Stimulated activated CD8-positive, alpha-beta memory T cell treated with anti-CD3 and anti-CD28 coated beads, Interleukin-4, amount 100 ng/mL, for 1 hour (primary cell): ENCODE data around the gene ARID4B.
A peak's percentile ranks its signal among the peaks of the same experiment; 100 is the strongest.
"Not testable (repeated sequence)": the region's sequence is repeated elsewhere in the genome, so short reads cannot be mapped to it uniquely, and the experiment has no call there.

Source experiments
- DNase-seq, 2 donors: peaks; one replicate each; pipeline ENCODE4 v3.0.0-alpha.2; 2020; ENCODE audit warnings: low read depth in 2 of 2, low spot score in 1 of 2

ARID4B gene

GRCh38 chr1:235238558-235238957 lies 89.4 kb downstream of the ARID4B start:
- DNase-seq = no peak

GRCh38 chr1:235236128-235236527 lies 91.9 kb downstream of the ARID4B start:
- DNase-seq = no peak

- no peak for DNase-seq
Observed at GRCh38 chr1:235229868-235230267, 98.1 kb downstream of the ARID4B start.

- no peak for DNase-seq
Observed at GRCh38 chr1:235227414-235227813, 100.6 kb downstream of the ARID4B start.

- no peak for DNase-seq
Observed at GRCh38 chr1:235226933-235227332, 101.0 kb downstream of the ARID4B start.

- no peak for DNase-seq
Observed at GRCh38 chr1:235225299-235225698, 102.7 kb downstream of the ARID4B start.

GRCh38 chr1:235221653-235222375 lies 106.2 kb downstream of the ARID4B start:
- DNase-seq = no peak

GRCh38 chr1:235215453-235215852 lies 112.5 kb downstream of the ARID4B start:
- DNase-seq = no peak

- DNase-seq = not testable (repeated sequence)
Observed at GRCh38 chr1:235214962-235215361, 113.0 kb downstream of the ARID4B start.

GRCh38 chr1:235213752-235214151 lies 114.2 kb downstream of the ARID4B start:
- no peak for DNase-seq

- no peak for DNase-seq
Observed at GRCh38 chr1:235211517-235211916, 116.5 kb downstream of the ARID4B start.

- DNase-seq = peak in 1 of 2 donors; percentile 6
Observed at GRCh38 chr1:235207209-235207565, 120.8 kb downstream of the ARID4B start.

- no peak for DNase-seq
Observed at GRCh38 chr1:235206533-235207208, 121.3 kb downstream of the ARID4B start.

- DNase-seq = no peak
Observed at GRCh38 chr1:235205687-235206086, 122.3 kb downstream of the ARID4B start.

GRCh38 chr1:235203428-235203827 lies 124.6 kb downstream of the ARID4B start:
- DNase-seq = no peak

GRCh38 chr1:235202447-235202846 lies 125.5 kb downstream of the ARID4B start:
- not testable (repeated sequence) for DNase-seq

- DNase-seq = no peak
Observed at GRCh38 chr1:235199441-235199840, 128.5 kb downstream of the ARID4B start.

- DNase-seq = no peak
Observed at GRCh38 chr1:235190431-235190830, 137.5 kb downstream of the ARID4B start.

GRCh38 chr1:235187316-235187715 lies 140.7 kb downstream of the ARID4B start:
- DNase-seq = no peak

GRCh38 chr1:235181561-235182245 lies 146.3 kb downstream of the ARID4B start:
- DNase-seq = no peak

GRCh38 chr1:235180916-235181460 lies 147.0 kb downstream of the ARID4B start:
- DNase-seq = no peak

GRCh38 chr1:235176486-235176885 lies 151.5 kb downstream of the ARID4B start:
- DNase-seq = no peak
